H1 (cell line): ENCODE measurements around the gene CPLX1. TPM values are rescaled to one million over a fixed set of nuclear protein-coding genes. Genes with fewer than 3 reads are reported as not detected.

ENCODE experiments used
- CTCF ChIA-PET: fragments of 300-600 bp; sonication (Branson Sonifier 250); formaldehyde crosslinking; loops from one replicate; lab custom pipeline; 2021; ENCODE audit not compliant: partially characterized antibody; lab: Charles Lee
- POLR2A ChIA-PET: fragments of 300-600 bp; sonication (Branson Sonifier 250); formaldehyde crosslinking; loops from one replicate; lab custom pipeline; 2021; ENCODE audit warnings: inconsistent platforms; ENCODE audit not compliant: partially characterized antibody; lab: Charles Lee
- DNase-seq, 2 experiments: peaks; one replicate each; pipeline versions ENCODE4 v3.0.0 to v3.0.0-alpha.2; 2010 to 2022; ENCODE audit warnings: low spot score in 2 of 2, low read depth in 1 of 2, mixed read lengths in 1 of 2
- FAIRE-seq: peaks from 2 replicates; lab custom pipeline; 2011; peaks lifted over from hg19 to GRCh38; lab: Jason Lieb, UNC
- H2AFZ ChIP-seq: 2 replicates; pipeline ENCODE4 v1.8.1; 2012; ENCODE audit warnings: low read length, inconsistent platforms
- H2AK5ac ChIP-seq: 2 replicates; pipeline ENCODE4 v1.6.1; 2013; ENCODE audit warnings: low read depth, low read length
- H2BK120ac ChIP-seq: replicated peaks from 2 replicates; pipeline ENCODE3; 2013; ENCODE audit warnings: low read depth, low read length, inconsistent platforms
- H2BK12ac ChIP-seq: 2 replicates; pipeline ENCODE4 v1.6.1; 2013; ENCODE audit warnings: low read depth, low read length
- H2BK15ac ChIP-seq: 2 replicates; pipeline ENCODE4 v1.6.1; 2013; ENCODE audit warnings: low read length
- H2BK20ac ChIP-seq: 2 replicates; pipeline ENCODE4 v1.6.1; 2013; ENCODE audit warnings: low read length
- H2BK5ac ChIP-seq: 2 replicates; pipeline ENCODE4 v1.6.1; 2013; ENCODE audit warnings: low read depth, low read length
- H3K14ac ChIP-seq: 2 replicates; pipeline ENCODE4 v1.6.1; 2013; ENCODE audit warnings: inconsistent platforms; ENCODE audit not compliant: insufficient read length
- H3K18ac ChIP-seq: 2 replicates; pipeline ENCODE4 v1.6.1; 2013; ENCODE audit warnings: low read length; ENCODE audit errors: extremely low read depth
- H3K23ac ChIP-seq: 2 replicates; pipeline ENCODE4 v1.6.1; 2013; ENCODE audit warnings: inconsistent platforms; ENCODE audit not compliant: insufficient read length
- H3K23me2 ChIP-seq: 2 replicates; pipeline ENCODE4 v1.6.1; 2013; ENCODE audit warnings: low read depth, low read length
- H3K27ac ChIP-seq: 2 replicates; pipeline ENCODE4 v1.6.1; 2011; ENCODE audit warnings: low read depth, low read length, inconsistent platforms
- H3K27me3 ChIP-seq, 4 experiments: replicated peaks in 1 of 4; 1 replicate in 1 of 4; 2 replicates in 3 of 4; pipeline versions ENCODE4 v1.6.1 to v1.8.1; 2011 to 2013; ENCODE audit warnings: low read length in 3 of 4, mild to moderate bottlenecking in 3 of 4, inconsistent platforms in 2 of 4, mixed read lengths in 2 of 4, moderate library complexity in 1 of 4; ENCODE audit not compliant: control insufficient read depth in 3 of 4, insufficient read depth in 3 of 4; ENCODE audit errors: extremely low read depth in 1 of 4
- H3K36me3 ChIP-seq, 4 experiments: 2 replicates each; pipeline versions ENCODE4 v1.6.1 to v1.8.1; 2011 to 2013; ENCODE audit warnings: mild to moderate bottlenecking in 4 of 4, low read length in 3 of 4, moderate library complexity in 2 of 4, control low read depth in 1 of 4, inconsistent platforms in 1 of 4; ENCODE audit not compliant: insufficient read depth in 4 of 4, control insufficient read depth in 2 of 4
- H3K4ac ChIP-seq: replicated peaks from 2 replicates; pipeline ENCODE3; 2013; ENCODE audit warnings: low read length, low read depth, mixed read lengths, inconsistent platforms; ENCODE audit not compliant: insufficient read length
- H3K4me1 ChIP-seq, 4 experiments: replicated peaks in 1 of 4; 1 replicate in 1 of 4; 2 replicates in 3 of 4; pipeline versions ENCODE4 v1.6.1 to v1.8.1; 2011 to 2013; ENCODE audit warnings: low read length in 3 of 4, inconsistent platforms in 2 of 4, mixed read lengths in 1 of 4; ENCODE audit not compliant: insufficient read depth in 4 of 4, control insufficient read depth in 3 of 4
- H3K4me2 ChIP-seq, 2 experiments: 2 replicates each; pipeline versions ENCODE4 v1.6.1 to v1.8.1; 2011 to 2013; ENCODE audit warnings: low read depth in 2 of 2, low read length in 2 of 2, control low read depth in 1 of 2, inconsistent platforms in 1 of 2, mild to moderate bottlenecking in 1 of 2; ENCODE audit not compliant: insufficient read depth in 1 of 2
- H3K4me3 ChIP-seq, 4 experiments: fragments of 200-600, 300-600 bp in 1 of 4; sonication (generic), shearing (Covaris generic), sonication (Bioruptor Twin) in 1 of 4; 2 replicates each; pipeline versions ENCODE4 v1.5.1 to v1.8.1; 2011 to 2016; ENCODE audit warnings: low read length in 4 of 4, low read depth in 3 of 4, control low read depth in 2 of 4, inconsistent platforms in 2 of 4, mild to moderate bottlenecking in 2 of 4, mixed read lengths in 1 of 4, moderate library complexity in 1 of 4; ENCODE audit not compliant: insufficient read depth in 2 of 4; ENCODE audit errors: extremely low read depth in 1 of 4
- H3K56ac ChIP-seq: replicated peaks from 2 replicates; pipeline ENCODE3; 2013; ENCODE audit warnings: low read depth, mild to moderate bottlenecking, mixed read lengths, low read length, inconsistent platforms; ENCODE audit not compliant: insufficient read length
- H3K79me1 ChIP-seq: 2 replicates; pipeline ENCODE4 v1.6.1; 2013; ENCODE audit warnings: low read depth, low read length, control low read depth
- H3K79me2 ChIP-seq, 2 experiments: 2 replicates each; pipeline versions ENCODE4 v1.6.1 to v1.8.1; 2012 to 2013; ENCODE audit warnings: low read length in 2 of 2, mild to moderate bottlenecking in 2 of 2, inconsistent platforms in 1 of 2; ENCODE audit not compliant: insufficient read depth in 2 of 2, control insufficient read depth in 1 of 2
- H3K9ac ChIP-seq, 4 experiments: replicated peaks in 1 of 4; 1 replicate in 1 of 4; 2 replicates in 3 of 4; pipeline versions ENCODE4 v1.6.1 to v1.8.1; 2011 to 2013; ENCODE audit warnings: low read depth in 3 of 4, low read length in 3 of 4, control low read depth in 2 of 4, mild to moderate bottlenecking in 2 of 4, moderate library complexity in 2 of 4, inconsistent platforms in 1 of 4; ENCODE audit errors: extremely low read depth in 1 of 4
- H3K9me3 ChIP-seq, 2 experiments: 2 replicates each; pipeline versions ENCODE4 v1.6.1 to v1.8.1; 2012 to 2013; ENCODE audit warnings: mild to moderate bottlenecking in 2 of 2, moderate library complexity in 2 of 2, control low read depth in 1 of 2, inconsistent platforms in 1 of 2, low read depth in 1 of 2, low read length in 1 of 2, mixed read lengths in 1 of 2; ENCODE audit not compliant: insufficient read depth in 2 of 2
- H4K20me1 ChIP-seq, 2 experiments: replicated peaks in 1 of 2; 2 replicates each; pipeline versions ENCODE3 to v1.8.1; 2011 to 2013; ENCODE audit warnings: inconsistent platforms in 2 of 2, low read length in 2 of 2, mild to moderate bottlenecking in 1 of 2; ENCODE audit not compliant: insufficient read depth in 2 of 2, control insufficient read depth in 1 of 2
- H4K5ac ChIP-seq: 2 replicates; pipeline ENCODE4 v1.6.1; 2013; ENCODE audit warnings: low read length, low read depth, mixed read lengths, inconsistent platforms; ENCODE audit not compliant: insufficient read length
- H4K8ac ChIP-seq: 2 replicates; pipeline ENCODE4 v1.8.0; 2013; ENCODE audit warnings: mild to moderate bottlenecking, moderate library complexity, low read length, inconsistent platforms; ENCODE audit not compliant: insufficient read depth; ENCODE audit errors: extremely low read depth
- H4K91ac ChIP-seq: replicated peaks from 2 replicates; pipeline ENCODE3; 2013; ENCODE audit warnings: low read length, mixed read lengths, inconsistent platforms; ENCODE audit not compliant: insufficient read length
- CEBPB ChIP-seq: IDR thresholded peaks from 2 replicates; pipeline ENCODE4 v1.6.1; 2012; ENCODE audit warnings: low read depth, low read length
- EZH2 ChIP-seq: fragments of 200-600 bp; sonication (generic); IDR thresholded peaks from 2 replicates; pipeline ENCODE4 v1.7.1; 2012; ENCODE audit warnings: low read depth, mild to moderate bottlenecking, moderate library complexity, low read length, inconsistent platforms; ENCODE audit not compliant: severe bottlenecking
- RBBP5 ChIP-seq: IDR thresholded peaks from 2 replicates; pipeline ENCODE4 v1.7.1; 2012; ENCODE audit warnings: low read depth, mild to moderate bottlenecking, inconsistent platforms, low read length, moderate library complexity, borderline replicate concordance
- WGBS, 2 experiments: shearing (Covaris generic) in 1 of 2; methylation state at CpG; one replicate each; pipeline versions ENCODE4 v1.1.6 to v1.1.7; 2013 to 2015; ENCODE audit warnings: low lambda C conversion rate in 2 of 2, mixed read lengths in 2 of 2, inconsistent platforms in 1 of 2, low coverage in 1 of 2, missing lambda C conversion rate in 1 of 2; ENCODE audit not compliant: insufficient replicate concordance in 2 of 2, insufficient coverage in 1 of 2, insufficient read length in 1 of 2; ENCODE audit errors: extremely low coverage in 1 of 2, missing lambda C conversion rate in 1 of 2; 5-methylcytosine and 5-hydroxymethylcytosine counted together
- polyA plus RNA-seq, 7 experiments: library from polyadenylated mRNA; depleted of rRNA in 3 of 7; stranded (reverse) in 5 of 7; unstranded in 2 of 7; fragments of >200 nt in 5 of 7; fragments of 200-250 nt in 2 of 7; gene quantifications; 1 replicate in 5 of 7; 2 replicates in 1 of 7; 4 replicates in 1 of 7; pipeline versions ENCODE4 v1.2.1 to v1.2.3, GENCODE V29; 2011 to 2013; ENCODE audit warnings: missing spikeins in 2 of 7, mixed read lengths in 2 of 7
- total RNA-seq: library from RNA; stranded (reverse); fragmentation: NEBNext Ultra II Directional; extraction: Animal tissue kit (Norgen Biotek cat#: 25700); gene quantifications from 2 replicates; pipeline ENCODE4 v1.2.1, GENCODE V29; 2021

The CPLX1 gene
- total and polyA plus RNA-seq, 2 of the 8 experiments (the other 6 are each of a cell fraction or from before 2014, with no cell fraction given) = 0.32 to 0.56 TPM

DNA sequence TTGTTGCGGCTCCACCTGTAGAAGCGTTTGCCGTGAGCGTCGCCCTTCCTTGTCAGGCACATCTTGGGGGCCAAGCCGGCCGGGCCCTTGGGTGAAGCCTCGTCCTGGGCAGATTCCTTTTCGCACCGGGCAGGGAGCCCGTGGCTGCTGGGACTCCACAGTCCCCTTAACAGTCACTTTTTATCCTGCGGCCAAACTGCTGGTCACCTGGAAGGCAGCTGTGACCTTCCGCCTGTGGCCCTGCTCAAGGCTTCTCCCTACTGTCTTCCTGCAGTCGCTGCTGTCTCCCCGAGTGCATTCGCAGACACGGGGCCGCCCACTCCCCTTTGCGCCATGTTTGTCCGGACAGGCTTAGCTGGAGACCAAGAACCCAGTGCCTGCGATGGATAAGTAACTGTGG lies 65.3 kb downstream of the CPLX1 start:
- Histone ChIP-seq H3K36me3 (peaks cover 9 to 44% (median 27%) of the 10 kb centered on the region in 4 experiments; a peak in 6 of 8 replicates), H2BK20ac (no peak overlapping the region), H3K14ac (no peak overlapping the region), H2AK5ac (no peak overlapping the region), H4K20me1 (peaks cover 2 to 4% of the 10 kb centered on the region in 2 experiments), H3K4me3 (no peak overlapping the region), H3K18ac (no peak overlapping the region), H2BK5ac (no peak overlapping the region), H2BK120ac (no peak overlapping the region), H3K79me2 (no peaks in the 10 kb centered on the region), H3K56ac (no peak overlapping the region), H3K27ac (no peak overlapping the region), H3K4me2 (no peak overlapping the region), H2BK15ac (no peak overlapping the region), H4K5ac (no peak overlapping the region), H4K91ac (no peak overlapping the region), H3K23me2 (no peaks in the 10 kb centered on the region), H3K9me3 (peaks cover 6 to 21% of the 10 kb centered on the region in 2 experiments; a peak in 2 of 4 replicates), H3K4me1 (no peaks in the 10 kb centered on the region), H3K9ac (no peak overlapping the region), H3K4ac (no peak overlapping the region), H3K79me1 (no peaks in the 10 kb centered on the region), H3K27me3 (no peaks in the 10 kb centered on the region), H2AFZ (no peak overlapping the region), H3K23ac (no peak overlapping the region), H2BK12ac (no peak overlapping the region), H4K8ac (no peak overlapping the region)
- ChIA-PET POLR2A (no interaction called here), CTCF (no interaction called here)
- 95% methylated on average over 21 of the region's 21 CpGs; no CpG with 5 or more reads in 1 of the 2 experiments for whole genome bisulfite sequencing, 2 experiments
- DNase-seq = no peak
- FAIRE-seq = no peak
- no peak for TF ChIP-seq CEBPB
- no peak for TF ChIP-seq RBBP5
- no peak for TF ChIP-seq EZH2
